Vagina (tissue), 2 donors: Measurements from ENCODE around the gene TRABD2B.
"Not testable (repeated sequence)": the region's sequence is repeated elsewhere in the genome, so short reads cannot be mapped to it uniquely, and the experiment has no call there.

Experiments used
- POLR2A ChIP-seq, 2 donors: fragments of 450-650 bp; IDR thresholded peaks; one replicate each; pipeline ENCODE4 v1.6.1; 2017; ENCODE audit warnings: antibody characterized with exemption in 2 of 2, mild to moderate bottlenecking in 2 of 2, moderate library complexity in 2 of 2
- POLR2AphosphoS5 ChIP-seq, 2 donors: sonication (generic); formaldehyde crosslinking; IDR thresholded peaks; one replicate each; pipeline ENCODE4 v1.9.0; 2017; ENCODE audit warnings: antibody characterized with exemption in 2 of 2, mild to moderate bottlenecking in 2 of 2, low read depth in 1 of 2; ENCODE audit not compliant: insufficient read depth in 1 of 2
- TF ChIP-seq, protein P1 (sequence below), 3 experiments: fragments of 450-650 bp in 2 of 3; fragments of 200-600 bp in 1 of 3; sonication (generic) in 1 of 3; IDR thresholded peaks; one replicate each; pipeline ENCODE4 v1.5.1; 2017 to 2019; ENCODE audit warnings: antibody characterized with exemption in 3 of 3, mild to moderate bottlenecking in 2 of 3, moderate library complexity in 2 of 3

DNA sequence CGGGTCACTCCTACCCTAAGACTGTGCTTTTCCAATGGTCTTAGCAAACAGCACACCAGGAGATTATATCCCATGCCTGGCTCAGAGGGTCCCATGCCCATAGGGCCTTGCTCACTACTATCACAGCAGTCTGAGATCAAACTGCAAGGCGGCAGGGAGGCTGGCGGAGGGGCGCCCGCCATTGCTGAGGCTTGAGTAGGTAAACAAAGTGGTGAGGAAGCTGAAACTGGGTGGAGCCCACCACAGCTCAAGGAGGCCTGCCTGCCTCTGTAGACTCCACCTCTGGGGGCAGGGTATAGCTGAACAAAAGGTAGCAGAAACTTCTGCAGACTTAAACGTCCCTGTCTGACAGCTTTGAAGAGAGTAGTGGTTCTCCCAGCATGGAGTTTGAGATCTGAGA is 40.7 kb downstream of the TRABD2B start:
- TF ChIP-seq, protein P1, sequence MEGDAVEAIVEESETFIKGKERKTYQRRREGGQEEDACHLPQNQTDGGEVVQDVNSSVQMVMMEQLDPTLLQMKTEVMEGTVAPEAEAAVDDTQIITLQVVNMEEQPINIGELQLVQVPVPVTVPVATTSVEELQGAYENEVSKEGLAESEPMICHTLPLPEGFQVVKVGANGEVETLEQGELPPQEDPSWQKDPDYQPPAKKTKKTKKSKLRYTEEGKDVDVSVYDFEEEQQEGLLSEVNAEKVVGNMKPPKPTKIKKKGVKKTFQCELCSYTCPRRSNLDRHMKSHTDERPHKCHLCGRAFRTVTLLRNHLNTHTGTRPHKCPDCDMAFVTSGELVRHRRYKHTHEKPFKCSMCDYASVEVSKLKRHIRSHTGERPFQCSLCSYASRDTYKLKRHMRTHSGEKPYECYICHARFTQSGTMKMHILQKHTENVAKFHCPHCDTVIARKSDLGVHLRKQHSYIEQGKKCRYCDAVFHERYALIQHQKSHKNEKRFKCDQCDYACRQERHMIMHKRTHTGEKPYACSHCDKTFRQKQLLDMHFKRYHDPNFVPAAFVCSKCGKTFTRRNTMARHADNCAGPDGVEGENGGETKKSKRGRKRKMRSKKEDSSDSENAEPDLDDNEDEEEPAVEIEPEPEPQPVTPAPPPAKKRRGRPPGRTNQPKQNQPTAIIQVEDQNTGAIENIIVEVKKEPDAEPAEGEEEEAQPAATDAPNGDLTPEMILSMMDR (IDR thresholded peaks at IDR 0.05), result not testable (repeated sequence)
- TF ChIP-seq POLR2A (IDR thresholded peaks at IDR 0.05); POLR2AphosphoS5 (IDR thresholded peaks at IDR 0.05; ENCODE audit: insufficient read depth in 1 of 2, low read depth in 1 of 2): not testable (repeated sequence)
